NCI-H748 (cell line): Measurements from ENCODE around the gene RNF150.
A peak's percentile ranks its signal among the peaks of the same experiment; 100 is the strongest.

Experiments used
- DNase-seq: peaks from one replicate; lab custom pipeline; 2025; ENCODE audit not compliant: unreplicated experiment; lab: John Stamatoyannopoulos, UW

The RNF150 gene

DNA sequence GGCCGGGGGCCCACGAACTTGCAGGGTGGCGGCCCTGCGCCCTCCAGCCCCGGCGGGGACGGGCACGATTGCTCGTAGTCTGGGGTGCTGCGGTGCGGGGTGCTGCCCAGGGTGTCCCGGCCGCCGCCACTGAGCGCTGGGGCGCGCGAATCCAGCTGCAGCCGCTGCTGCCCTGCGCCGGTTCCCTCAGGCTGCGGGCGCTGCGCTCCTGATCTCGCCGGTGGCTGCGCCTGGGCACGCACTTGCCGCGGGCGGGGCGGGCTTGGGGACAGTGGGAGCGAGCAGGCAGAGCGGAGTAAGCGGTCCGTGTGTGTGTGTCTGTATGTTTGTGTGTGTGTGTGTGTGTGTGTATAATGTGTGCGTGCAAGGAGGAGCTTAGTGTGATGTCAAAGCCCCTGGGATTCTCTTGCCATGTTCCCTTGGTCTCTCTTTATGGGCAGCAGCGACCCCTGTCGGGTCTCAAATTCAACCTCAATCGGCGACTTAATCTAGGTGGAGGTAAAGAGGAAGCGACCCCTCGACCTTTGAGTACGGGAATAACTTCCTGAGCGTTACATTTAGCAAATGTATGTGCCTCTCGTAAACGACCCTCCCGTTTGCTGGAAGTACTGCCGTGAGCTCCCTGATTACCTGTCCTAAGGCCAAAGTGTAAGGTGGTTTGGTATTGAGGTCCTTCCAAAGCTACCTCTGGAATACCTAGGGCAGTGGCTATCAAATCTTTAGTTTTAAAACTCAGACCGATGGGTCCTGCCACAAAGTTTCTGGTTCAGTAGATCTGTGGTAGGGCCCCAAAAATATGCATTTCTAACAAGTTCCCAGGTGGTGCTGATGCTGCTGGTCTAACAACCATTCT lies at the start of gene RNF150:
Gene RNF150, minus strand, starts transcription at position 324 of the 853 bp plus-strand sequence.
- peak; percentile 90 for DNase-seq

DNA sequence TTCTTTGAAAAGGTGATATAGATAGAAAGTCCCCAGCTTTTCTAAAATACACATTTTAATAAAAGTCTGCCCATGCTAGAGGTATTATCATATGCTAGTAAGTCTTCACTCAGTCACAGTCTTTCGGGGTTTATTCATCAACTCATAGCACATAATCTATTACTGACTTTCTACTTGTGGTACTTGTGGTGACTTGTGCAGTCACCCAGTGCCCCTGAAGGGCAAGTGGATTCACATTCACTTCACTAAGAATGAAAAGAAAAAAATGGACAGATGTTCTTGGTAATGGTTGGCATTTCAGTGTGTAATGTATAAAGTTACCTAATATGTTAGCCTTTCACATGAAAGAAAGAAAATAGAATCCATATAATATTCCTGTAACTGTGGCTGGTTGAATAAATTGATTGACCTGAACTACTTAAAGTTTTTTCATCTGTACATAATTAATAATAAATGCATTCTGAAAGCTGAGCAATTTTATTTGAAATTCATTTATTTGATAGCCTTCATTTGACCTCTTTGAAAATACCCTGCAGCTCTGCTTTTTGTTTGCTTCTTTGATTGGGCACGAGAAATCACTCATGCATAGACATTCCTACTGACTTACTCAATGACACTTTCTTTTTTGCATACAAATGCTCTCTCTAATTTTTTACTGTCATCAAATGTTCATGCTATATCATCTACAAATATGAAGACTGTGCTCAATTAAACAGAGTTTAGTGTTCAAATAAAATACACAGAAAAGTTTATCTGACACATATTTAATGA lies 47.9 kb upstream of the RNF150 start:
- DNase-seq = no peak

DNA sequence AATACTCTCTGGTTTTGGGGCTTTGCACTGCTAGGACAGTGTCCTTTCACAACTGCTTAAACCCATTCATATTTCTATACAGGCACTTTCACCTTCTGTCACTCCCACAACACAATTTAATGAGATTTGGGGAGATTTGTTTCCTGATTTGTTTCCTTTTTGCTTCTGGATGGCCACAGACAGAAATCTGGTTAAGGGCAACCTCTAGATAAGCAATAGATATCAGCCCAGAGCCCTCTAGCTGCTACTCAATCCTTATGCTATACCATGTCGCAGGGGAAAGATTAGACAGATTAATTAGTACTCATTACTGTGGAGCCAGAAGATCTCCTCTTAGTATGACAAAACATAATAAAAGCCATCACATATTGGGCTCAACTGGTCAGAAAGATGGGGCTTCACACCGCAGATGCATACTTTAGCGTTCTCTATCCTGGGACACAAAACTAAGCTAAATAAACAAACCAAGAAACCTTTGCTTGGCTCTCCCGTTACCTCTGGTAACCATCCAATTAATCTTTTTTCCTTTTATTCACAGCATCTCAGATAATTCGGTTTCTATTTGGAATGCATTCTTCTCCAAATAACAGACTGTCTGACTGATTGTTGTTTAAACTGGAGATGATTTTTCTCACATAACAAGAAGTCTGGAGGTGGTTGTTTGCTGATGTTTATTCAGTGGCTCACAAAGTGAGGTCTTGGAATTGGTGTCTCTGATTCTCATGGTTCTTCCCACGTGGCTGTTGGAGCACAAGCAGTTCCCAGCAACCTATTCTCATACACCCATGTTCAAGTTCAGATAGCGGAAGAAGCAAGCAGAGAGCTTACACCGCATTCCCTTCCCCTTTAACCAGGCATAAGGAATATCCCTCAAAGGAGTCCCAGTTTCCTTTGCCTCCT lies 46.5 kb upstream of the RNF150 start:
- DNase-seq = no peak

DNA sequence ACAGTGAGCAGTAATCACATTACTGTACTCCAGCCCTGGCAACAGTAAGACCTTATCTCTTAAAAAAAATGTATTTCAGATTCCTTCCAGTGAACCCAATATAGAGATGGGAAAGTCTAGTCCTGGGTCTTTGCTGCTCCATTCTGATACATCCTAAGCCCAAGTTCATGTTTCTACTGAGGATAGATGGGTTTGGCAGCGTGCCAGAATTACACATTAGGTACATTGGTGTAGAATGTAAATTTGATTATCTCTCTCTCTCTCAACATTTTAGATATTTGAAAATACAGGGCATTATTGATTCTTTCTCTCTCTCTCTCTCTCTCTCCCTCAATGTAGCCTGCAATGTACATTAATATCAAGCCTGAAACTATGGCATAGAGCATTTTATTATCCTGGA lies 43.9 kb upstream of the RNF150 start:
- no peak for DNase-seq

- DNase-seq = no peak
Measured at GRCh38 chr4:141174457-141174856, 41.2 kb upstream of the RNF150 start.

DNA sequence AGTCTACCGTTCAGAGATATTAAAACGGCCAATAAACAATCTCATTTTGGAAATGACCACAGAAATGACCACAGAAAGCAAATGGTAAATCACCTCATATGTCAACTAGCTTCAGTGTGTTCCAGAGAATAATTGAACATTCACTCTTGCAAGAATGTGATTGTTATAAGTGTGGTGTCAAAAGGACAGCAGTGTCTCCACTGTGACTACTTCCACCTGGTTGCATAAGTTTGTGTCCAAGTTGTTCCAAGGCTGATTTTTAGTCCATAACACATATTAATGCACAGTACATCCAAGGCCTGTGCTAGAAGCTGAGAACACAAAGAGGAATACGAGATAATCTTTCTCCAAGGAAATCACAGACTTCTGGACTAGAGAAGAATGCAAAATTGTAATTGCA lies 37.4 kb upstream of the RNF150 start:
- no peak for DNase-seq

GRCh38 chr4:141169391-141169790 lies 36.1 kb upstream of the RNF150 start:
- no peak for DNase-seq

- peak; percentile 0 for DNase-seq
Measured at GRCh38 chr4:141165001-141165400, 31.7 kb upstream of the RNF150 start.

DNA sequence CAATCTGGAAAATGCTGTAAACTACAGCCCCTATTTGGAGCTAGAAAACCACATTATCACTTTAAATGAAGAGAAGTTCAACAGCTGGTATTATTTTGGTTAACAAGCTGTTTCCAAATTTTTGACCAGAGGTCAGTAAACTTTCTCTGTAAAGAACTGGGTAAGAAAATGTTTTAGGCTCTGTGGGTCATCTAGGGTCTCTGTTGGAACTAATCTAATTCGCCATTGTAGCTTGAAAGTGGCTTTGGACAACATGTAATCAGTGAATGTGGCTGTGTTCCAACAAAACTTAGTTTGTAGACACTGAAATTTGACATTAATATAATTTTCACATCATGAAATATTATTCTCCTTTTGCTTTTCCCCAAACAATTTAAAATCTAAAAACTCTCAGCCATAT lies 25.8 kb upstream of the RNF150 start:
- DNase-seq = no peak

- DNase-seq = peak; percentile 31
Measured at GRCh38 chr4:141158219-141158618, 24.9 kb upstream of the RNF150 start.

DNA sequence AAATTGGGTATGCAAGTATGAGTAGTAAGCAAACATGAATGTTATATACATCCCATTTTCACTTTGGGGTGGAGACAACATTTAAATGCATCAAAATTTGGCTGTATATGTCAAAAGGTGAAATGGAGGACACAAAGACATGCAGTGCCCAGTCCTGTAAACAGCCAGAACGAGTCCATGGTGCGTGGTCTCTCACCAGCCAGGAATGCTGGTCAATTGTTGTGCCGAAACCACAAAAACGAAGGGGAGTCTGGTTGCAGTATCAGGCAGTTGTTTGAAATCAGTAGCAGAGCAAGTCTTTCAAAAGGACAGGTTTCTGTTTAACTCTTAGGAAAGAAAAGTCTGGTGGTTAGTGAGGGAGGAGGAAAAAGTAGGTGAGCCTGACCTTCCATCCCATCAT lies 22.3 kb upstream of the RNF150 start:
- DNase-seq = no peak

- DNase-seq = no peak
Measured at GRCh38 chr4:141154725-141155124, 21.5 kb upstream of the RNF150 start.

GRCh38 chr4:141153751-141154510 lies 20.7 kb upstream of the RNF150 start:
- DNase-seq = peak; percentile 45

DNA sequence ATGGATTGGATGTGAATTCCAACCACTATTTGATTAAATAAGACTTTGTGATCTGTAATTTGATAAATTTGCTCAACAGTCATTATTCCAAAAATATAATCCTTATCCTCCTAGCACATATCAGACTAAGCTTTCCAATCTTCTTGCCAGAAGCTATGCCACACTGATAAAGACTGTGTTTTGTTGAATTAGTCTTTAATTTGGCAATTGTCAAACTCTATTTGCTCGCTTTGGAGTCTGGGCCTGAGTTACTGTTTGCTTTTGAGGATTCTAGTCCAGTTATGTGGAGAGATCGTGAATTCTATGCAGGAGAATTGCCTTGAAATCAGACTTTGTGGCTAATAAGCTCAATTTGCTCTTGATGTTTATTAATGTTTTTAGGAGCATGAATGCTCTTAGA lies 10.9 kb upstream of the RNF150 start:
- DNase-seq = no peak

GRCh38 chr4:141142423-141142822 lies 9.2 kb upstream of the RNF150 start:
- no peak for DNase-seq

DNA sequence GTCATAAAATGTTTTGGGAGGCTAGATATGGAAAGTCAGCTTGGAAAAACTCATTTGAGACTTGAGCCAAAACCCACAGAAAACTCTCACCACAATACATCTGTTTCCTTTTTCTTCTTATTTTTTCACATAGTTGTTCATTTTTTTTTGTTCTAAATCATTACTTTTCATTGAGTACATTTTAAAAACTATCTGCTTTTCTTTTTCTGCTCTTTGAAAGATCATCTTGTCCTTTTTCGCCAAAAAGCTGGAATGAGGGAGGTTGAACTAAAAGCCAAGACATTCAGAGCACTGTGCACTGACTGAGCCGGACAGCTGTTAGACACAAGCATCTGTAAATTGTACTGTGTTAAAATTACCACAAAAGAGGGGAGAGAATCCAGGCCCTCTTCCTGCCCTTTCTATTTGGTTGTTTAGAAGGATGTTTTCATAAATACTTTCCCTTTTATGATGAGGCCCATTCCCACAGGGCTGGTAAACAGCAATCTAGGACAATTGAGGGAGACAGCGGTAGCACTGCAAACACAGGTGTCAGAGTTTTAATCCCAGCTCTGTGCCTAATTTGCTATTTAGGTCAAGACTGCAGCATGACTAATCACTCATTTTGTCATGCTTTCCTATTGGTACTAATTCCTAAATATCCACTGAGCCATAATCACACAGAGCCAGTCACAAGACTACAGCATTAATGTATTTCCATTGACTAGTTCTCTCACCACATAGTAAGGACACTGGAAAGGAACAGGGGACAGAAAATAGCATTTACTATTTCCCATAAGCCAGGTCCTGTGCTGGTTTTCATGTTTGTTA lies 7.3 kb upstream of the RNF150 start:
- peak; percentile 76 for DNase-seq

GRCh38 chr4:141133999-141134995 lies 1.0 kb upstream of the RNF150 start:
- peak; percentile 49 for DNase-seq

DNA sequence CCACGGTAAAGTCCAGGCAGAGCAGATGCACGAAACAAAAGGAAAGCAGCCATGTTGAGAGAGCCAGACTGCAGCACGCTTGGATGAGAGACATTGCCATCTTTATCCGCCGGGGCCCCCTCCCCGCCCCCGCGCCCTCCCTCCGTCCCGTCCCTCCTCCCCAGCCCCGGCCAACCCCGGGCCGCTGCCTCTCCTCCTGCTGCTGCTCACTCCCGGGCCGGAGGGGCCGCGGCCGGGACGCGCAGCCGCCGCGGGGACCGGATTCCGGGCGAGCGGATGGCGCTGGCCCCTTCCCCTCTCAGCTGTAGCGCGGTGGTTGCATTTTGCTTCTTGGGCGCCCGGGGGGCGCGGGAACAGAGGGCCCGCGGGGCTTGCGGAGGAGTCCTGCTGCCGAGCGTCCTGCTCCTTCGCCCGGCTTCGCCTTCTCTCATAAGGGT lies 542 bp downstream of the RNF150 start:
- peak; percentile 56 for DNase-seq
